ENCODE results near the gene PPP1R3E. TPM values are rescaled to one million over a fixed set of nuclear protein-coding genes. Genes with fewer than 3 reads are reported as not detected.

The PPP1R3E gene
- total and polyA plus RNA-seq, 2 of the 13 experiments (the other 11 are each of a cell fraction or from before 2014, with no cell fraction given) = 16.5 to 26.5 TPM

GRCh38 chr14:23326491-23327332, 24.1 kb upstream of the PPP1R3E start (continued):
- TF ChIP-seq, protein P1, sequence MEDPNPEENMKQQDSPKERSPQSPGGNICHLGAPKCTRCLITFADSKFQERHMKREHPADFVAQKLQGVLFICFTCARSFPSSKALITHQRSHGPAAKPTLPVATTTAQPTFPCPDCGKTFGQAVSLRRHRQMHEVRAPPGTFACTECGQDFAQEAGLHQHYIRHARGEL (CRISPR knock-in tag; IDR thresholded peaks at IDR 0.05) = no peak
- no peak for TF ChIP-seq U2AF2 (IDR thresholded peaks at IDR 0.05; ENCODE audit: low read depth, low read length)
- TF ChIP-seq, protein P2, sequence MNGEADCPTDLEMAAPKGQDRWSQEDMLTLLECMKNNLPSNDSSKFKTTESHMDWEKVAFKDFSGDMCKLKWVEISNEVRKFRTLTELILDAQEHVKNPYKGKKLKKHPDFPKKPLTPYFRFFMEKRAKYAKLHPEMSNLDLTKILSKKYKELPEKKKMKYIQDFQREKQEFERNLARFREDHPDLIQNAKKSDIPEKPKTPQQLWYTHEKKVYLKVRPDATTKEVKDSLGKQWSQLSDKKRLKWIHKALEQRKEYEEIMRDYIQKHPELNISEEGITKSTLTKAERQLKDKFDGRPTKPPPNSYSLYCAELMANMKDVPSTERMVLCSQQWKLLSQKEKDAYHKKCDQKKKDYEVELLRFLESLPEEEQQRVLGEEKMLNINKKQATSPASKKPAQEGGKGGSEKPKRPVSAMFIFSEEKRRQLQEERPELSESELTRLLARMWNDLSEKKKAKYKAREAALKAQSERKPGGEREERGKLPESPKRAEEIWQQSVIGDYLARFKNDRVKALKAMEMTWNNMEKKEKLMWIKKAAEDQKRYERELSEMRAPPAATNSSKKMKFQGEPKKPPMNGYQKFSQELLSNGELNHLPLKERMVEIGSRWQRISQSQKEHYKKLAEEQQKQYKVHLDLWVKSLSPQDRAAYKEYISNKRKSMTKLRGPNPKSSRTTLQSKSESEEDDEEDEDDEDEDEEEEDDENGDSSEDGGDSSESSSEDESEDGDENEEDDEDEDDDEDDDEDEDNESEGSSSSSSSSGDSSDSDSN (CRISPR knock-in tag; IDR thresholded peaks at IDR 0.05) = no peak
- TF ChIP-seq ARHGAP35 (CRISPR knock-in tag; IDR thresholded peaks at IDR 0.05; ENCODE audit: borderline replicate concordance) = no peak
- TF ChIP-seq CCDC6 (CRISPR knock-in tag; IDR thresholded peaks at IDR 0.05) = no peak
- TF ChIP-seq, protein P3, sequence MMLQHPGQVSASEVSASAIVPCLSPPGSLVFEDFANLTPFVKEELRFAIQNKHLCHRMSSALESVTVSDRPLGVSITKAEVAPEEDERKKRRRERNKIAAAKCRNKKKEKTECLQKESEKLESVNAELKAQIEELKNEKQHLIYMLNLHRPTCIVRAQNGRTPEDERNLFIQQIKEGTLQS (CRISPR knock-in tag; IDR thresholded peaks at IDR 0.05) = 0 out of 2 replicates have a peak, but pooled peaks have one; percentile 35
- TF ChIP-seq ONECUT2 (CRISPR knock-in tag; IDR thresholded peaks at IDR 0.05) = no peak
- TF ChIP-seq ZNF737 (CRISPR knock-in tag; IDR thresholded peaks at IDR 0.05; ENCODE audit: borderline replicate concordance) = no peak
- TF ChIP-seq ZNF44 (CRISPR knock-in tag; IDR thresholded peaks at IDR 0.05) = no peak
- TF ChIP-seq ZBTB4 (CRISPR knock-in tag; IDR thresholded peaks at IDR 0.05; ENCODE audit: borderline replicate concordance) = peak; percentile 29; the same call in 1 of the 2 replicates
- no peak for TF ChIP-seq NR2C2 (CRISPR knock-in tag; IDR thresholded peaks at IDR 0.05; ENCODE audit: borderline replicate concordance)
- no peak for TF ChIP-seq RFX3 (CRISPR knock-in tag; IDR thresholded peaks at IDR 0.05)
- no peak for TF ChIP-seq ZNF546 (CRISPR knock-in tag; conservative IDR thresholded peaks at IDR 0.05)
- no peak for TF ChIP-seq ZNF20 (CRISPR knock-in tag; IDR thresholded peaks at IDR 0.05)
- peak; percentile 59 for TF ChIP-seq SRSF4 (IDR thresholded peaks at IDR 0.05; ENCODE audit: low read depth, low read length, poor library complexity, severe bottlenecking)
- no peak for TF ChIP-seq CENPX (CRISPR knock-in tag; IDR thresholded peaks at IDR 0.05)
- TF ChIP-seq ZNF275 (CRISPR knock-in tag; IDR thresholded peaks at IDR 0.05; ENCODE audit: borderline replicate concordance) = no peak
- no peak for TF ChIP-seq TGIF2 (CRISPR knock-in tag; IDR thresholded peaks at IDR 0.05)
- TF ChIP-seq KLF13 (CRISPR knock-in tag; IDR thresholded peaks at IDR 0.05) = 0 out of 2 replicates have a peak, but pooled peaks have one; percentile 32
- TF ChIP-seq ZNF329 (CRISPR knock-in tag; IDR thresholded peaks at IDR 0.05; ENCODE audit: low read depth) = no peak
- TF ChIP-seq GABPB1 (CRISPR knock-in tag; IDR thresholded peaks at IDR 0.05) = peak; percentile 23; the same call in 1 of the 2 replicates
- no peak for TF ChIP-seq ZNF180 (CRISPR knock-in tag; IDR thresholded peaks at IDR 0.05; ENCODE audit: borderline replicate concordance, low read depth)
